ENCODE measurements around the gene PKD2L1.

Gene PKD2L1

DNA sequence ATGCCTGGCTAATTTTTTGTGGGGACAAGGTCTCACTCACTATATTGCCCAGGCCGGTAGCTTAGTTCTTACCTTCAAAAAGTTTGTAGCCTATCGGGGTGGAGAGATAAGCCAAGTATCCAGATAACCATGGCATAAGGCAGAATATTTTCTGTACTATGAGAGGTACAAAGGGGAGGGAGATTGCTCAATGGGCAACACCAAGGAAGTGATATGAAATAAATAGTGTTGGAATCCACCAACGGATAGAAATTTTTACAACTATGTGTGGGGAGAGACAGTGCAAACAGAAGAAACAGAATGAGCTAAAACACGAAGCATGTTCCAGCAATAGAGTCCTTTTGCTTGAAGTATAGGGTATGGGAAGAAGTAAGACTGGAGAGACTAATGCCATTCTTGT, 25.1 kb upstream of the PKD2L1 start:
- DNase-seq, result no peak

DNA sequence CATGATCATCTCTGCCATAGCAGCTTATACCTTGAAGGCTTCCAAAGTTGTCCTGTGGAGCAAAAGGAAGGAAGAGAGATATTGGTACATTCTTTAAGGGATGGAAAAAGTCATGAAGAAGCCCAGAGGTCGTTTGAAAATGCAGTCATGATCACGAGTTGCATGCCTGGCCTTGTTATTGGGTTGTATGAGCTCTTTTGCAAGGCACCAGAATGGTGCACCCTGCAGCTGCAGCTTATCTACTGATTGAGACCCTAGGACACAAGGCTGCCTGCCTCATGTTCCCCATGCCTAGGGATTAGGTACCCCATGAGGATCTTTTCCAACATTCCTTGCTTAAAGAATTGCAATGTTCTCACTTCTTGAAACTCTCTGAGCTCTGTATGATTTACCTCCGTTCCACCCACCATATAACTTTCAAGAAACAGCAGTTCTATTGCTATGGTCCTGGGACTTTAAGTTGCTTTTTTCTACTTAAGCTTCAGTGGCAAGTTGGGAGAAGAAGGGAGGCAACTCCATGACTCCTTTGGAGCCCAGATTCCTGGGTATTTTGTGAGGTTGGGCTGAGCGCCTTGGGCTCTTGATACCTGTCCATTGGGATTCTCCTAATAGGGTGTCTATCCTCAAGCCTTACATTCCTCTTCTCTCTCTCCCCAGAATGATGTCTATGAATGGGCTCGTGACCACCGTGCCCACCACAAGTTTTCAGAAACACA, 23.9 kb upstream of the PKD2L1 start:
- DNase-seq, result no peak

DNA sequence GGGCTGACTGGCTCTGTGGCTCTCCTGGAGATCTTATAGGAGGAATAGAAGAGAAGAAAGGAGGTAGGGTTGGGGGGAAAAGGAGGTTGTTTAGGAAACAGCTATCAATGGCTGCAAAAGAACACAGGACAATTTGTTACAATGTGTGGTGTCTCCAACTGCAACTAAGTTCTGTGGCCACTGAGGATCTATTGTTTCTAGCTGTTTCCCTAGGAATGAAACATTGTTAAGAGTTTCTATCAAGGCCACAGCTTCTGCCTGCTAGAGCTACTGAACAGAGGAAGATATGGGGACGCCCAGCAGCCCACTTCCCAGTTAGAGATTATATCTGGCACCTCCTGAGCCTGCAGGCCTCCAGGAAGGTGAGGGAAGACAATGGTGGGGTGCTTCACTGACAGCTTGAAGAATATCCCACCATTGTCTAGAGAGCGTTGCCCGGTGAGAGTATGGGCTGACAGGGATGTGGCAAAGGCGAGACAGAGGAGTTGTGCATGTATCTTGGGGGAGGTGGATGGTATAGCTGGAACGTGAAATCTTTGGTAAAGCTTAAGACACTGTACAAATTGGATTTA, 21.0 kb upstream of the PKD2L1 start:
- DNase-seq, result no peak

DNA sequence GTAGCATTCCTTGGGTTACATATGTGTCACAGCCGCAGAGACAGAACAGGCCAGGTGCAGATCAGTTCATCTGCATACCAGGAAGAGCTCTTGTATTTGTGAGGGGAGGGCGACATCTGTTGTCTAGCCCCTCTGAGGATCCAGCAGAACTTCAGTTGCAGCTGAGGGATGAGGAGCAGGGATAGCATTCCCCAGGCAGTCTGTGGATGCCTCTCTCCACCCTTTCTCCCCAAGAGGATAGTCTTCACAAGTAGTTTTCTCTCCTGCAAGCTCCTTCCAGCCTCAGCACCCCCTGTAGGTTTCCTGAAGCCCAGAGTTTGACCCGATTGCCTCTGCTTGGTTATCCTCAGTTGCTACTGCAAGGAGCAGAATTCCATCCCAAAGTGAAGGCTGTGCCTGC, 19.6 kb upstream of the PKD2L1 start:
- DNase-seq, result no peak

DNA sequence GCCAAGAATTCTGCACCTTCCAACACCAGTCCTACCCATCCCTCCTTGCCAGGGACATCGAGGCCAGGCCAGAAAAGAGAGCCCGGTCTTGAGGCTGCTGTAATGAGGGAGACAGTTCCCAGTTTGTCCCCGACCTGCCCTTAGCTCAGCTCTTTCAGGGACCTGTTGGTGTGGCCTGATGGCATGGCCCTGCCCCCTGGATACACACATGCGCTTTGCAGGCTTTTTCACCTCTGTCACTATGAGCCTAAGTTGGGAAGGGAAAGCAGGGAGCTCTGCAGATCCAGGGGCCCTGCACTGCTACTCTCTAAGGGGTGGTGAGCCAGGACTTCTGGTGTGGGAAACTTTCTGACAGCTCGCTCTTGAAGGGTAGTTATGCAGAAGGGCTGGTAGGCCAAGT, 19.1 kb upstream of the PKD2L1 start:
- DNase-seq, result no peak

DNA sequence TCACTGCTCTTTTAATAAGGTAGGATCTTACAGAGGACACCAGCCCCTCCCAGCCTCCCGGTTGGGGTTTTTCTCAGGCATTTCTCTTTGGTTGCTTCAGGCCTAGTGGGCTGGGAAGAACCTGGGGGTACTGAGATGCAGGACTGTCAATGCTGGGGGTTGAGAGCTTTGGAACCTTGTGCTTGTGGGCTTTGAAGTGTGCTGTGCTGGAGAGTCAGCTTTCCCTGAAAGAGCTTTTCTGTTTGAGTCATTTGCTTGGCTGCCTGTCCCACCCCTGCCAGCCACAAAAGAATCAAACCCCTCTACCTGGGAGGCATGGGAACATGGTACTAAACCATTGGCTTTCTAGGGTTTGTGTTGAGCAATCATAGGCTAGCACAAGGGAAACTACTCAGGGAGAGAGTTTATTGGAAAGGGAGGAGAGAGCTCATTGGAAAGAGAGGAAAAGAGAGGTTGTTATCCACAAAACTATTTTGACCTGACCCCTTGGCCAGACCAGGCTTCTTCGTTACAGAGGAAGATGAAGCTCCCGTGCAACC, 18.4 kb upstream of the PKD2L1 start:
- DNase-seq, result no peak

DNA sequence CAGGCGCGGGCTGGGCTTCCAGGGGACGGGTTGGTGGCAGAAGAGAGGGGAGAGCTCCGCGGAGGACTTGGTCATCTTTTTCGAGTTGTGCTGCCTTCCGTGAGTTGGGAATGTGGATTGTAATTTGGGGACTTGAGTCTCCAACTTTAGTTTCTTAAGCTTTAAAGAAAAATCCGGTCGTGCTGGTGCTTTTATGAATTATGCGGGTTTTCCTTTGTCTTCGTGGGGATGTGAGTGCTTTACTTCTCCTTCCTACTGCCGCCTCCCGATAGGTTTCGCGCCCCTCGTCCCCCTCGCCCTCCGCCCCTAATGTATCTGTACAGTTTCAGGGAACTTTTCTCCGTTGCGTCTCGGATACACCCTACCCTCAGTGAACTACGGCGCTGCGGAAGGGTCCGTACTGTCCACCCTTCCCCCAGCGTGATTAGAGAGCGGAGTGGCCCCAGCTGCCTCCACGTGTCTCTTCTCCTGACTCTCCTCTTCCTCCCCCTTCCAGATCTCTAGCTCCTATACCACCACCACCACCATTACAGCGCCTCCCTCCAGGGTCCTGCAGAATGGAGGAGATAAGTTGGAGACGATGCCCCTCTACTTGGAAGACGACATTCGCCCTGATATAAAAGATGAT, 17.7 kb upstream of the PKD2L1 start:
- DNase-seq, result no peak

DNA sequence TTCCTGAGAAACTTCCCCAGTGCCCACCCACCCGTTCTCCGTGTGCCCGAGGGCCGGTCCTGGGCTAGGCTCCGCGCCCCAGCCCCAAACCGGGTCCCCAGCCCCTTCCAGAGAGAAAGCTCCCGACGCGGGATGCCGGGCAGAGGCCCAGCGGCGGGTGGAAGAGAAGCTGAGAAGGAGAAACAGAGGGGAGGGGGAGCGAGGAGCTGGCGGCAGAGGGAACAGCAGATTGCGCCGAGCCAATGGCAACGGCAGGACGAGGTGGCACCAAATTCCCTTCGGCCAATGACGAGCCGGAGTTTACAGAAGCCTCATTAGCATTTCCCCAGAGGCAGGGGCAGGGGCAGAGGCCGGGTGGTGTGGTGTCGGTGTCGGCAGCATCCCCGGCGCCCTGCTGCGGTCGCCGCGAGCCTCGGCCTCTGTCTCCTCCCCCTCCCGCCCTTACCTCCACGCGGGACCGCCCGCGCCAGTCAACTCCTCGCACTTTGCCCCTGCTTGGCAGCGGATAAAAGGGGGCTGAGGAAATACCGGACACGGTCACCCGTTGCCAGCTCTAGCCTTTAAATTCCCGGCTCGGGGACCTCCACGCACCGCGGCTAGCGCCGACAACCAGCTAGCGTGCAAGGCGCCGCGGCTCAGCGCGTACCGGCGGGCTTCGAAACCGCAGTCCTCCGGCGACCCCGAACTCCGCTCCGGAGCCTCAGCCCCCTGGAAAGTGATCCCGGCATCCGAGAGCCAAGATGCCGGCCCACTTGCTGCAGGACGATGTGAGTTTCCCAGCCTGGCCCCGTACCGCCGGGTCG, 16.9 kb upstream of the PKD2L1 start, which contains the start of gene SCD:
SCD (plus strand) TSS at position 469 of the 803 bp plus-strand sequence; CDS start at position 741, 272 bp downstream.
- DNase-seq, result peak; percentile 43

DNA sequence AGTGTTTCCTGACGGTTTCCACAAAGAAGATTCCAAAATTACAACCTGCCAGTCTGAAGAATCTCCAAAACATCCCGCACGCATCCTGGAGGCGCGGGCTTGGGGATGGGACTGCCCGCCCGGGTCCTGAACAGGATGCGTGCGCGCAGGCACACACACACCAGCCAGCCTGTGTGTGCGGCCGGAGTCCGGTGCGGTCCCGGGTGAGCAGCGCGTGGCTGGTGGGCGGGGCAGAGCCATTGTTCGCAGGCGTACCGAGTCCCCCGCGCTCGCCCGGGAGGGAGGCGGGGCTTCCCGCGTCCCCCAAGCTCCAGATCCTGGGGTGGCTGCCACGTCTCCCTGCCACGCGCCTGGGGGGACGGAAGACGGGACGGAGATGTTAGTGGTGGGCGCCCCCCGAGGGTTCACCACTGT, 16.3 kb upstream of the PKD2L1 start:
- no peak for DNase-seq

DNA sequence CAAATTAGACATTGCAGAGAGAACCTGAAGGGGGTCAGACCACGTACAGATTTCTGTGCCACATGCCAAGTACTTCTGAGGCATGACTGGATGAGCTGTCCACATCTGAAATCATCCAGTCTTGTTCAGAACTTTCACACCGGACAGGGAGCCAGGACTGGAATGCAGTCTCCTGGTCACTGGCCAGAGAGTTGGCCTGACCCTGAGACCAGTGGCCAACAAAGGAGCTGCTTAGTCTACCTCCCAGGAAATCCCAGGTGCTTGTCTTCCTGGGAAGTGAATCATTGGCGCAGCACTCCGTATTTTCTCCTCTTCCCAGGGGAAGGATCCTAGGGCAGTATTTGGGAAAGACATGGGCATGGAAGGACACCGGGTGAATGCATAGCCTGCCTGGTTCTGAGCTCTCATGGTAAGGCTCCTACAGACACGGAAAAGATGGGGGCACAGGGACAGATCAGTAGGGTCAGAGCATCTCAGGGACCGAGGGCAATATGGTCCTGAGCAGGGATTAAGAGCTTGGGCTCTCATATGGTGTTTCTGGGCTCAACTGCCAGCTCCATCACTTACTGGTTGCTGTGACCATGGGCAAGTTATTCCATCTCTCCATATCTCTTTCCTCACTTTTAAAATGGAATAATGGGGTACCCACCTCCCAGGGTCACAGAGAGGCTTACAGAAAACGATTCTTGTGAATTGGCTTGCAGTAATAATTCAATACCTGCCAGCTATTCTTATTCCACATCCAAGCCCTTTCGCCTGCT, 15.7 kb upstream of the PKD2L1 start:
- no peak for DNase-seq

DNA sequence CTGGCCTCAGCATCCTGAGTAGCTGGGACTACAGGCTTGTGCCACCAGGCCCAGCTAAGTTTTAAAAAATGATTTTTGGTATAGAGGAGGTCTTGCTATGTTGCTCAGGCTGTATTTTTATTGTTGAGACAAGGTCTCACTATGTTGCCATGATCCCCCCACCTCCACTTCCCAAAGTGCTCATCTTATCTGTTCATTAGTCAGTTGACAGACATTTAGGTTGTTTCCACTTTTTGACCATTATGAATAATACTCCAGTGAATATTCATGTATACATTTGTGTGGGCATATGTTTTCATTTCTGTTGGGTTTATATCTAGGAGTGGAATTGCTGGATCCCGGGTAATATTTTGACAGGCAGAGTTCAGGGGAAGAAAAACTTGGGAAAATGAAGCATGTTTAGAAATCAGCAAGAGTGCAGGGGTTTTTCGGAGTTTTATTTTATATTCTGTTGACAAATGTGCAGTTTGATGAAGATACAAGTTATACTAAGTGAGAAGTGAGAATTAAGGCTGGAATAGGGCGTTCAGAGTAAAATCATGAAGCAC, 14.3 kb upstream of the PKD2L1 start:
- no peak for DNase-seq

DNA sequence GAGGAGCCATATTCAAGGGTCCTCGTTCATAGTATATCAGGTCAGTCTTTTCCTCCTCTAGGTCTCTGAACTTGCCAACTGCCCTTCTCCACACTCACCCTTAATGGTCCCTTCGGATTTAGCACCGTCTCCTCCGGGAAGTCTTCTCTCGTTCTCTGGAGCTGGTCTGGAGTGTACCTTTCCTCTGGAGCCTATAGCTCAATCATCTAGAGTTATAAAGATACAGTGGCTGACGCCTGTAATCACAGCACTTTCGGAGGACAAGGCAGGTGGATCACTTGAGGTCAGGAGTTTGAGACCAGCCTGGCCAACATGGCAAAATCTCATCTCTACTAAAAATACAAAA, 12.6 kb upstream of the PKD2L1 start:
- no peak for DNase-seq

DNA sequence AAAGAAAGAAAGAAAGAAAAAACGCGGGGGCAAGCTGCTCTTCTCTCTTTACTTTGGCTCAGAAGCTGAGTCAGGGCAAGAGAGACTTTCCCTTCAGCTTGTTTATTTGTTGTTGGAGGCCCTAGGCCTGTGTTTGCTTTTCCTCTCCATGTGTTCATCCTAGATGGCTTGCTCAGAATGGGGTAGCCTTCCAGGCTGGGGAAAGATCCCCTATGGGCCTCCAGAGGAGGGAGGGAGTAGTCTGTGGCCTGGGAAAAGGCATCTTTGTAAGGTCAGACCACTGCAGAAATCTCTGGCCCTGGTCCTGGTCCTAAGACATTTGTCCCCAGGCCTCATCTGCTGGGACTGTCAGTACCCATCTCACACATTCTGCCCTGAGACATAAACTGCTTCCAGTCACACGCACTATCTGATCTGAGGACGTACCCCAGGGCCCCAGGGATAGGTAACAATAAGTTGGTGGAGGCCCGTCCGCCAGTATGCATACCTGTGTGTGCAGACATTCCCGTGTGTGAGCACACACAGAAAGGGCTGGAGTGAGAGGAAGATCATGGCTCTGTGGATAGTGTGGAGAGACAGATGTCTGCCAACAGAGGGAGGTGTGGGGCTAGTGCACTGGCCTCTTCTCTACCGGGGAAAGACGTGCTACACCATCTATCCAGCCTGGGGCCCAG, 12.1 kb upstream of the PKD2L1 start:
- DNase-seq, result no peak

DNA sequence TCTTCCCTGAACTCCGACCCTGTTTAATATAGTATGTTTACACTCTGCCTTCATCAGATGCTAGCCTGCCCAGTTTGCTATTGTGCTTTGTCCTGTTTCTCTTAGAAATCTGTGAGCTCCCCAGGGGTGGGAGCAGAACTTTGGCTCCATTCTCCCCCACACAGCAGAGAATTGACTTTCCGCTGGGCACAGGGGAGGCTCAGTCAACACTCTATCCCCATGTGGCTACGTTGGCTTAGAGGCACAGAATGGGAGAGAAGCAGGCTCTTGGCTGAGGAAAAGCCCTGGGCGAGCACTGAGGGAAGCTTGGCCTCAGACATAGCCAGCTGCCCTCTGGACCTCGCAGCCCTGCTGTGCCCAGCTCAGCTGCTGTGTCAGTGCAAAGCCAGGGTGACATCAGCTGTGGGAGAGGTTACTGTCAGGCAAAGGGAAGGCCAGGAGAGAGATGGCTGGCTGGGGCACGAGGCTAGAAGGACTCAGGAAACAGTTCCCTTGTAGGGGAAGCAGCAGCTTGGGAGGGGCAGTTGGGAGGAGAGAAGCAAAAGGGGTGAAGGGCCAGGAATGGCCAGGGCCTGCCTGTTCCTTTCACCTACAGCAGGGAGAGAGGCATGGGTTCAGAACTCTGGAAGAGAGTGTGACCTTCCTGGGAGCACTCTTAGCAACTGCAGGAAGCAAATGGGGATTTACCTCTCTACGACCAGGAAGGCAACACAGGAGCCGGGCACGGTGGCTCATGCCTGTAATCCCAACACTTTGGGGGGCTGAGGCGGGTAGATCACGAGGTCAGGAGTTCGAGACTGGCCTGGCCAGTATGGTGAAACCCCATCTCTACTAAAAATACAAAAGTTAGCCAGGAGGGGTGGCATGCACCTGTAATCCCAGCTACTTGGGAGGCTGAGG, 11.2 kb upstream of the PKD2L1 start:
- DNase-seq, result no peak

DNA sequence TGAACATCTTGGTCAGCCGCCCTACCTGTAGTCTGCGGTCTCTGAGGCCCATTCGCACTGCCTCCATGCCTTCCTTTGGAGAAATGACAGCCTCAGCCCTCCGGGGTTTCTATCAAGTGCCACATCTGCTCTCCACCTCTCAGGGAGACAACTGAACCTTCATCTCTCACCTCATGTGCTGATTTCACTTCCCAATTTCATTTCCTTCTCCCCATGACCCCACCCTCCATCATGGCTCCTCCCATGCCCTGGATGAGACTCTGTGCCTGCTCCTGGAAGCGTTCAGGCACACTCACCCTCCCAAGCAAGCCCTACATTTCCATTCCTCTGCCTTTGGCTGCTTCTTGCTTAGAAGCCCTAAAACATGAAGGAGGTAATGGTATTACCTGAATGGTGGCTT, 9.2 kb upstream of the PKD2L1 start:
- no peak for DNase-seq

DNA sequence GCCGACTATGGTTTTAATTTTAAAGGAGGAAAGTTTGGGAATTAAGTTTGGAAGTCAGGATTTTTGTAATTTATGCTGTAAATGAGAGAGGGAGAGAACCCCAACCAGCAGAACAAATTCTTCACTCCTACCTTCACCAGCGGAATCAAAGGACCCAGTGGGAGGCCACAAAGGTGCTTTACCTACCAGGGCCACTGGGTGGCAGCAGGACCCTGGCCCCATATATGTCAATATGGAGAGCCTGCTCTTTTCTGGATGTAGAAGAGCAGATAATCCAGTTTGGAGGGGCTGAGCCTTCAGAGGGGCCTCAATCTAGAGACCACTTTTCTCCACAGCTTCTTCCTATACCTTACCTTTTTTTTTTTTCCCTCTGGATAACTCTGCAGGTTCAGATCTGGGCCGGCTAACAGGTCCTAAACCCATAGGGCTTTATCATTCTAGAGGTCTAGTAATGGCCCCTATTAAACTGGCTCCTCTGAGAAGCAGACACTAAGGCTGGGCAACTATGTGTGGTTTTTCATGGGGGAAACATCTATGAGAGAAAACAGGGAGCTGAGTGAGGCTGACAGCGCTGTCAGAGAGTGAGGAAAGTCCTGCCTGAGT, 8.5 kb upstream of the PKD2L1 start:
- DNase-seq, result no peak

DNA sequence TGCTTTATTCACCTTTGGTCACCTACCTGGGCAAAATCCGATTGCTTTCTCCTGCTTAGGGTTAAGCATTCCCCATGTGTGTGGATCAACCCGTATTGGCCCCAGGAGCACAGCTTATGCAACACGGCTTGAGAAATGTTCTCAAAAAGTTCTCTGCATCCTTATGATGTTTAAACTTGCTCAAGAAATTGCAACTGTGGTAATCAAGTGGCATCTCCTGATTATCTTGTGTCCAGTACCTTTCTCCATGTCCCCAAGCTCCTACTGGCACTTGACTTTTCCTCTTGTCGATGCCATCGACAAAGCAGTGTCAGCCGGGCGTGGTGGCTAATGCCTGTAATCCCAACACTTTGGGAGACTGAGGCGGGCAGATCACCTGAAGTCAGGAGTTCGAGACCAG, 4.7 kb upstream of the PKD2L1 start:
- no peak for DNase-seq

DNA sequence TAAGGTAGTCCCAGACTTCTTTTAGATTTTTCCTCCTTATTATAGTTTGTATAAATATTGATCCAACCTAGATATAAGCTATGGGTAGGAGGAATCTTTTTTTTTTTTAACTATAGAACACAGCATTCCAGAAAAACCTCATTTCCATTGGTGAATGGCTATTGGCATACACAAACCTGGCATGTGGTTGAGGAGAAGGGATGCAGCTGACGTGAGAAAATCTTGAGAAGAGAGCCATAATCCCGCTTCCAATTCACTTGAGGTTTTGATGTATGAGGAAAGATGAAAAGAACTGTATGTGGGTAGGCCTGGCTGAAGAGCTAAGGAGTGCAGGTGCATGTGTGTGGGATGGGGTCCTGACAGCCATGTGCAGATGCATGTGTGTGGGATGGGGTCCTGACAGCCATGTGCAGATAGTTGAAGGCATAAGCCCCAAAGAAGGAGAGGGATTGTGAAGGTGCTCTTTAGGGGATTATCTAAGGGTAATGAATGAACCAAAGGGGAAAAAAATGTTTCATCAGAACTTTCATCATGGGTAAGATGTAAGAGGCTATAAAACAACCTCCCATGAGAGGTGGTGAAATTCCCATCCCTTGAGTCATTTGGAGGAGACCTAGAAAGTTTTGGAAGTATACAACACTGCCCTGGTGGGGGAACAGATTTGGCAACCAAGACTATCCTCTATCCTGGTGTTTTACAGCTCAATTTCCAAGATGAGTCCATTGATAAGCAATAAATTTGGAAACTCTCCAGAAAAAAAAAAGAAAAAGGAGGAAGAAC, 3.8 kb upstream of the PKD2L1 start:
- DNase-seq, result no peak

DNA sequence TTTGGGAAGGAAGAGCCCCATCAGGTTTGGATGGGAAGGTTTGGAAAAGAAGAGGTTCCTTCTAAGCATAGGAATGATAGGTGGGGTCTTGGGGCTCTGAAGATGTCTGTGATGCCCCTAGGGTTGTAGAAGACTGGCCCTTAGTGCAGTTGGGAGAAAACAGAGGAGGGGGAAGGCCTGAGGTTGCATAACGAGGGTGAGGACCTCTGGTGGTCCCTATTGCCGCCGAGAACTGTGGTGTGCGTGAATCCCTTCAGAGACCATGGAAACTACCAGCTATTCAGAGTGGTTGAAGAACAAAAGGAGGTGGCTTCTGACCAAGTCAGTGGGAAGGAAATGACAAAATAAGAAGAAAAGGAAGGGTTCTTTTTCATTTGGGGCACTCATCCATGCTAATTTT, 3.1 kb upstream of the PKD2L1 start:
- DNase-seq, result no peak

Data from NCI-H2029 treated with DMSO at 0.1 percent for 48 hours (cell line).